ENCODE results near the gene MRPL43. TPM values are rescaled to one million over a fixed set of nuclear protein-coding genes. Genes with fewer than 3 reads are reported as not detected.
"Not testable (repeated sequence)": the region's sequence is repeated elsewhere in the genome, so short reads cannot be mapped to it uniquely, and the experiment has no call there.

MRPL43 gene
- 10 to 100 TPM; 45.0 to 47.3 TPM for total RNA-seq

DNA sequence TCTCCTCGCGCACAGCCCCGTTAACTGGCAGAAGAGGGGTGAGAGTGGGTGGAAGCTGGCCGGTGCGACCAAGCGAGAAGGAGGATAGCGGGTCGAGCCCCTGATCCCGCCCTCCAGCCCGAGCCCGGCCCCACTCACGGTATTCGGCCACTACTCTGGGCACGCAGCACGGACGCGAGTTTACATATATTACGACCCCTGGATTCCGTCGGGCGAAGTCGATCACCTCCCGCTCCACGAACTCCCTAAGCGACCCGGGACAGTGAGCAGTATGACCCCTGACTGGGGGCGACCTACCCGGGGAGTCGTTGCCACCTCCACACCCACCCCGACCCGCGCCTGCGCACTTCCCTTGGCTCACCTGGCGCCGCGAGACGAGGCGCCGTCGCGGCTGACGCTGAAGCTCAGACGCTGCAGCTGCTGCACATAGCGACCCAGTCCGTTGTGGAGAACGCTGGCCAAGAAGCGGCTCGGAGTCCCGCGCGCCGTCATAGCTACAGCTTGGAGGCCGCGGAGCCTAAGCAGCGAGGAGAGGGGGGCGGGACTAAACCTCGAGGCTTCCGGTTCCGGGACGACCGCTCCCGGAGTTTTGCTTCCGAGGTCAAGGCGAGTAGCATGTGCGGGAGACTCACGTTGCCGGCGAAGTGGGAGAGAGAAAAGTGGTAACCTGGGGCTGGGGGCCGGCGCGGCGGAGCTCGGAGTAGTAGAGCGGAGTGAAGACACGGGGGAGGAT lies at the start of gene MRPL43, which contains the start of gene TWNK:
MRPL43 (minus strand) TSS at position 546 of the 733 bp plus-strand sequence; CDS start at position 492, 54 bp downstream.
TWNK (plus strand) TSS at position 592 of the 733 bp plus-strand sequence. CDS start 668 bp downstream, outside the sequence.
- Mint-ChIP-seq H3K27me3 (ENCODE audit: low read depth) (no peaks in the 10 kb centered on the region), H3K4me1 (ENCODE audit: low read depth) (peaks cover 51% of the 10 kb centered on the region), H3K36me3 (ENCODE audit: low read depth) (peaks cover 28% of the 10 kb centered on the region), H3K9me3 (no peaks in the 10 kb centered on the region), H3K27ac (peak within 1 kb of the TSS; percentile 72), H3K4me3 (peak within 1 kb of the TSS; percentile 91)
- intact Hi-C loops (cut with micrococcal nuclease) = loop anchor here (1.0 to 2.0 kb wide), 3 partner anchors 10 to 74 kb away; partner anchors contain the start of genes PDZD7, SFXN3 and SLF2
- CTCF ChIA-PET = interaction anchor here (5.7 kb wide), 1 partner anchor 11 kb away, joined by 33 read pairs; the partner anchor contains the start of gene LZTS2
- peak; percentile 91 for DNase-seq

- Mint-ChIP-seq H3K4me1 (ENCODE audit: low read depth) (peaks cover 18% of the 10 kb centered on the region), H3K27me3 (ENCODE audit: low read depth) (no peaks in the 10 kb centered on the region), H3K36me3 (ENCODE audit: low read depth) (peaks cover 7% of the 10 kb centered on the region), H3K27ac (no peak overlapping the region), H3K9me3 (no peaks in the 10 kb centered on the region), H3K4me3 (no peak overlapping the region)
- DNase-seq = no peak
- CTCF ChIA-PET = interaction anchor here (0.7 to 2.9 kb wide), 4 partner anchors 13 to 24 kb away, joined by 3 to 13 read pairs (median 5); no protein-coding TSS in a partner anchor
- intact Hi-C loops (cut with micrococcal nuclease) = no loop called here
Observed at GRCh38 chr10:101036726-101037125, 49.4 kb upstream of the MRPL43 start.

GRCh38 chr10:101035916-101036702 lies 48.8 kb upstream of the MRPL43 start:
- Mint-ChIP-seq H3K9me3 (no peaks in the 10 kb centered on the region), H3K27ac (no peak overlapping the region), H3K36me3 (ENCODE audit: low read depth) (peaks cover 7% of the 10 kb centered on the region), H3K4me1 (ENCODE audit: low read depth) (peaks cover 11% of the 10 kb centered on the region), H3K27me3 (ENCODE audit: low read depth) (no peaks in the 10 kb centered on the region), H3K4me3 (no peak overlapping the region)
- intact Hi-C loops (cut with micrococcal nuclease) = no loop called here
- CTCF ChIA-PET = interaction anchor here (1.2 to 2.9 kb wide), 3 partner anchors 14 to 20 kb away, joined by 4 to 13 read pairs (median 6); no protein-coding TSS in a partner anchor
- DNase-seq = no peak

DNA sequence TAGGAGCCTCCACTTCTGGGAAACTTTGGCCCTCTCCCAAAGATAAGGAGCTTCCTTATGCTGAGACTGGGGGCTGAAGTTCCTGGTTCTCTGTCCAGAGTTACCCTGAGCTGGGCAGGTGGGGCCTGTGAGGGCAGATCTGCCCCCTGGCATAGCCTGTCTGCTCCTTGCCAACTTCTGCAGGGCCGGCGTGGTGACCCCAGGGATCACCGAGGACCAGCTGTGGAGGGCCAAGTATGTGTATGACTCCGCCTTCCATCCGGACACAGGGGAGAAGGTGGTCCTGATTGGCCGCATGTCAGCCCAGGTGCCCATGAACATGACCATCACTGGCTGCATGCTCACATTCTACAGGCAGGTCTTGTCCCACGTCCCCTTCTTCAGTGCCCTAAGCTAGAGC lies 48.0 kb upstream of the MRPL43 start:
- Mint-ChIP-seq H3K27me3 (ENCODE audit: low read depth) (no peaks in the 10 kb centered on the region), H3K36me3 (ENCODE audit: low read depth) (peaks cover 7% of the 10 kb centered on the region), H3K9me3 (no peaks in the 10 kb centered on the region), H3K4me3 (no peak overlapping the region), H3K27ac (no peak overlapping the region), H3K4me1 (ENCODE audit: low read depth) (peaks cover 12% of the 10 kb centered on the region)
- CTCF ChIA-PET = interaction anchor here (0.9 to 2.9 kb wide), 5 partner anchors 7 to 28 kb away, joined by 3 to 13 read pairs (median 6); no protein-coding TSS in a partner anchor
- intact Hi-C loops (cut with micrococcal nuclease) = no loop called here
- DNase-seq = no peak

- H3K9me3 Mint-ChIP-seq; H3K27ac Mint-ChIP-seq; H3K4me3 Mint-ChIP-seq; DNase-seq; intact Hi-C loops (cut with micrococcal nuclease); H3K27me3 Mint-ChIP-seq (ENCODE audit: low read depth); H3K36me3 Mint-ChIP-seq (ENCODE audit: low read depth): not testable (repeated sequence)
- CTCF ChIA-PET = interaction anchor here (0.7 to 2.9 kb wide), 8 partner anchors 8 to 108 kb away, joined by 3 to 13 read pairs (median 3); no protein-coding TSS in a partner anchor
- peaks cover 12% of the 10 kb centered on the region for H3K4me1 Mint-ChIP-seq (ENCODE audit: low read depth)
Observed at GRCh38 chr10:101034404-101034803, 47.1 kb upstream of the MRPL43 start.

DNA sequence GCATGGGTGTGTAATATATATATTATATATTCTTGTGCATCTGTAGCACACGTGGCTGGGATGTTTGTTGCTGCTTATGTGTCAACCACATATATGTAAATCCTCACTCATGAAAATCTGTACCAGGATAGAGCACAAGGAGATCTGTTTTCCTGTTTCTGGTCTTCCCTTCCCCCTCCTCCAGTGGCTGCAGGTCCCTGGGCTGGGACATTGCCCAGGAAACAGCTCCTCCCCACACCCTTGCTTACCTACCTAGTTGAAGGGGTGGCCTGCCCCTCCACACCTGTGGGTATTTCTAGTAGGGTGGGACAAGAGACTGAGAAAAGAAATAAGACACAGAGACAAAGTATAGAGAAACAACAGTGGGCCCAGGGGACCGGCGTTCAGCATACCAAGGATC lies 46.0 kb upstream of the MRPL43 start:
- no peaks in the 10 kb centered on the region for H3K9me3 Mint-ChIP-seq

GRCh38 chr10:101032637-101033224 lies 45.4 kb upstream of the MRPL43 start:
- Mint-ChIP-seq H3K4me1 (ENCODE audit: low read depth) (peaks cover 12% of the 10 kb centered on the region), H3K27ac (peak overlapping the region; percentile 68), H3K4me3 (peak overlapping the region; percentile 73), H3K9me3 (no peaks in the 10 kb centered on the region), H3K27me3 (ENCODE audit: low read depth) (no peaks in the 10 kb centered on the region), H3K36me3 (ENCODE audit: low read depth) (peaks cover 5% of the 10 kb centered on the region)
- intact Hi-C loops (cut with micrococcal nuclease) = loop anchor here (1.0 kb wide), 1 partner anchor 10 kb away; no protein-coding TSS in a partner anchor
- CTCF ChIA-PET = interaction anchor here (0.8 to 7.8 kb wide), 7 partner anchors 10 to 35 kb away, joined by 3 to 88 read pairs (median 10); no protein-coding TSS in a partner anchor
- peak; percentile 61 for DNase-seq

More for the DNA sequence above, 46.0 kb upstream of the MRPL43 start:
- Mint-ChIP-seq H3K4me3 (no peak overlapping the region), H3K36me3 (ENCODE audit: low read depth) (peaks cover 5% of the 10 kb centered on the region), H3K27me3 (ENCODE audit: low read depth) (no peaks in the 10 kb centered on the region), H3K27ac (no peak overlapping the region), H3K4me1 (ENCODE audit: low read depth) (peaks cover 12% of the 10 kb centered on the region)
- intact Hi-C loops (cut with micrococcal nuclease) = no loop called here
- DNase-seq = no peak
- CTCF ChIA-PET = interaction anchor here (1.9 to 3.9 kb wide), 2 partner anchors 9 to 30 kb away, joined by 8 to 37 read pairs; no protein-coding TSS in a partner anchor

GRCh38 chr10:101031796-101032636 lies 44.7 kb upstream of the MRPL43 start:
- Mint-ChIP-seq H3K9me3 (no peaks in the 10 kb centered on the region), H3K36me3 (ENCODE audit: low read depth) (peaks cover 3% of the 10 kb centered on the region), H3K27ac (peak overlapping the region; percentile 68), H3K4me3 (peak overlapping the region; percentile 73), H3K27me3 (ENCODE audit: low read depth) (no peaks in the 10 kb centered on the region), H3K4me1 (ENCODE audit: low read depth) (peaks cover 12% of the 10 kb centered on the region)
- peak; percentile 81 for DNase-seq
- intact Hi-C loops (cut with micrococcal nuclease) = loop anchor here (1.0 kb wide), 5 partner anchors 10 to 119 kb away; partner anchors contain the start of genes MRPL43 and TWNK
- CTCF ChIA-PET = interaction anchor here (0.8 to 7.8 kb wide), 12 partner anchors 10 to 110 kb away, joined by 3 to 88 read pairs (median 8); no protein-coding TSS in a partner anchor

DNA sequence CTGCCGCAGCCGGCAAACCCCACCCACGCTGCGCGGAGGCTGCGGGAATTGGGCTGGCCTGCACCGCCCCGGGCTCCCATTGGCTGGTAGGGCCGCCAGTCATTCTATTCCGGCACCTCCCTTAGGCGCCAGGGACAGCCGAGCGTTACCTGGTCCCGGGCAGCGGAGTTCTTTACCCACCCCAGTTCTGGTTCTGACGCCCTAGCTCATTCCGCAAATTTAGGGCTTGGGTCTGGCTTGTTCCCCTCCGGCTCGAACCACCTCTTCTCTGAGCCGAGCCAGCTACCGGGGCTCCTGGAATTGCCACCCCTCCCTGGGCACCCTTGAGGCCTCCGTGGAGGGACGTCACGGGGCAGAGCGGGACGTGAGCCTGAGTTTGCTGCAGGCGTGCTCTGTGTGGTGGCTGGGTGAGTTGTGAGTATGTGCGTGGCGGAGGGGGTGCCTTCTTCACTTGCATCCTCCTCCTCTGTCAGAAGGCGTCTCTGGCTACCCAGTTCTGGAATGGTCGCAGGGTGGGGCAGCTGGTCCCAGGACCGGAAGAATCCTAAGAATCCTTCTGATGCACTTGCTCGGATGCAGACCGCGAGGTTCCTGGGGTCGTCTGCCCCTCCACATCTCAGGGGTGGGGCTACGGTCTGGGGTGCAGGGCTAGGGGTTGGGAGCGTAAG lies 44.0 kb upstream of the MRPL43 start, which contains the start of the genes PDZD7 and SFXN3:
PDZD7 (minus strand) TSS at position 2 of the 668 bp plus-strand sequence. CDS start 910 bp downstream, outside the sequence.
SFXN3 (plus strand) TSS at position 107 of the 668 bp plus-strand sequence. CDS start 3,461 bp downstream, outside the sequence.
- peak within 1 kb of the TSS; percentile 73 for H3K4me3 Mint-ChIP-seq
- peak within 1 kb of the TSS; percentile 64 for H3K27ac Mint-ChIP-seq
- no peaks in the 10 kb centered on the region for H3K27me3 Mint-ChIP-seq (ENCODE audit: low read depth)
- H3K36me3 Mint-ChIP-seq (ENCODE audit: low read depth) = no peaks in the 10 kb centered on the region
- no peaks in the 10 kb centered on the region for H3K9me3 Mint-ChIP-seq
- H3K4me1 Mint-ChIP-seq (ENCODE audit: low read depth) = peaks cover 12% of the 10 kb centered on the region
- DNase-seq = peak; percentile 97
- intact Hi-C loops (cut with micrococcal nuclease) = loop anchor here (1.0 kb wide), 4 partner anchors 29 to 118 kb away; partner anchors contain the start of genes MRPL43 and TWNK
- CTCF ChIA-PET = interaction anchor here (0.9 to 7.8 kb wide), 14 partner anchors 9 to 111 kb away, joined by 3 to 88 read pairs (median 7); no protein-coding TSS in a partner anchor

- CTCF ChIA-PET = interaction anchor here (0.9 to 7.8 kb wide), 11 partner anchors 9 to 112 kb away, joined by 3 to 88 read pairs (median 6); no protein-coding TSS in a partner anchor
- intact Hi-C loops (cut with micrococcal nuclease) = loop anchor here (1.0 kb wide), 4 partner anchors 30 to 117 kb away; partner anchors contain the start of genes MRPL43 and TWNK
Observed at GRCh38 chr10:101030496-101031127, 43.3 kb upstream of the MRPL43 start.

More at GRCh38 chr10:101030496-101031127, 43.3 kb upstream of the MRPL43 start:
- Mint-ChIP-seq H3K27me3 (ENCODE audit: low read depth) (no peaks in the 10 kb centered on the region), H3K4me1 (ENCODE audit: low read depth) (peaks cover 12% of the 10 kb centered on the region), H3K9me3 (no peaks in the 10 kb centered on the region), H3K27ac (no peak overlapping the region), H3K4me3 (peak overlapping the region; percentile 73), H3K36me3 (ENCODE audit: low read depth) (no peaks in the 10 kb centered on the region)
- no peak for DNase-seq
